ENCODE data around the gene ZBED6.

DNA sequence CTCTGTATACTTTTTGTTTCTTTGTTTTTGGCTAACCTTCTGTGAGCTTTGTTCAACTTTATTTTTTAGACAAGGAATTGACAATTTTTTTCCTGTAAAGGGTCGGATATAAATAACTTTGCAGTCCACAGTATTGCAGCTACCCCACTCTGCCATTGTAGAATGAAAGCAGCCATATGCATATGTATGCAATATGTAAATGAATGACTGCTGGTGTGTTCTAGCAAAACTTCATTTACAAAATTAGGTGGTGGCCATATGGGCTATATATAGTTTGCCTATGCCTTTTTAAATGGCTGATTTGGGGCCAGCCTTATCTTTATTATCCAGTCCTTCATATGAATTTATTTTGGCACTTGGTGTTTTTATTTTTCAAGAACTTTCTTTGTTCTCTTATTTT is 48.0 kb downstream of the ZBED6 start:
- TF ChIP-seq, protein P1, sequence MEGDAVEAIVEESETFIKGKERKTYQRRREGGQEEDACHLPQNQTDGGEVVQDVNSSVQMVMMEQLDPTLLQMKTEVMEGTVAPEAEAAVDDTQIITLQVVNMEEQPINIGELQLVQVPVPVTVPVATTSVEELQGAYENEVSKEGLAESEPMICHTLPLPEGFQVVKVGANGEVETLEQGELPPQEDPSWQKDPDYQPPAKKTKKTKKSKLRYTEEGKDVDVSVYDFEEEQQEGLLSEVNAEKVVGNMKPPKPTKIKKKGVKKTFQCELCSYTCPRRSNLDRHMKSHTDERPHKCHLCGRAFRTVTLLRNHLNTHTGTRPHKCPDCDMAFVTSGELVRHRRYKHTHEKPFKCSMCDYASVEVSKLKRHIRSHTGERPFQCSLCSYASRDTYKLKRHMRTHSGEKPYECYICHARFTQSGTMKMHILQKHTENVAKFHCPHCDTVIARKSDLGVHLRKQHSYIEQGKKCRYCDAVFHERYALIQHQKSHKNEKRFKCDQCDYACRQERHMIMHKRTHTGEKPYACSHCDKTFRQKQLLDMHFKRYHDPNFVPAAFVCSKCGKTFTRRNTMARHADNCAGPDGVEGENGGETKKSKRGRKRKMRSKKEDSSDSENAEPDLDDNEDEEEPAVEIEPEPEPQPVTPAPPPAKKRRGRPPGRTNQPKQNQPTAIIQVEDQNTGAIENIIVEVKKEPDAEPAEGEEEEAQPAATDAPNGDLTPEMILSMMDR (IDR thresholded peaks at IDR 0.05): no peak
- TF ChIP-seq RELA (CRISPR knock-in tag; IDR thresholded peaks at IDR 0.05; ENCODE audit: borderline replicate concordance) (no peak), CREB1 (CRISPR knock-in tag; IDR thresholded peaks at IDR 0.05) (no peak), ZNF423 (CRISPR knock-in tag; IDR thresholded peaks at IDR 0.05) (no peak)
- TF ChIP-seq, protein P2, sequence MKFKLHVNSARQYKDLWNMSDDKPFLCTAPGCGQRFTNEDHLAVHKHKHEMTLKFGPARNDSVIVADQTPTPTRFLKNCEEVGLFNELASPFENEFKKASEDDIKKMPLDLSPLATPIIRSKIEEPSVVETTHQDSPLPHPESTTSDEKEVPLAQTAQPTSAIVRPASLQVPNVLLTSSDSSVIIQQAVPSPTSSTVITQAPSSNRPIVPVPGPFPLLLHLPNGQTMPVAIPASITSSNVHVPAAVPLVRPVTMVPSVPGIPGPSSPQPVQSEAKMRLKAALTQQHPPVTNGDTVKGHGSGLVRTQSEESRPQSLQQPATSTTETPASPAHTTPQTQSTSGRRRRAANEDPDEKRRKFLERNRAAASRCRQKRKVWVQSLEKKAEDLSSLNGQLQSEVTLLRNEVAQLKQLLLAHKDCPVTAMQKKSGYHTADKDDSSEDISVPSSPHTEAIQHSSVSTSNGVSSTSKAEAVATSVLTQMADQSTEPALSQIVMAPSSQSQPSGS (CRISPR knock-in tag; IDR thresholded peaks at IDR 0.05; ENCODE audit: borderline replicate concordance, low read depth): no peak

Data from WTC11 (cell line).